KMS-11 (cell line): Measurements from ENCODE around the gene OSBP2.

Experiments used
- H2AFZ ChIP-seq: fragments of 200-600 bp; sonication (generic); 2 replicates; pipeline ENCODE4 v1.6.1; 2016; ENCODE audit warnings: antibody characterized with exemption, mixed run types, low read depth
- H3K27ac ChIP-seq: fragments of 200-600 bp; sonication (generic); 2 replicates; pipeline ENCODE4 v1.6.1; 2016; ENCODE audit warnings: mild to moderate bottlenecking, mixed run types
- H3K27me3 ChIP-seq: fragments of 200-600 bp; sonication (generic); 2 replicates; pipeline ENCODE4 v1.6.1; 2017; ENCODE audit warnings: mild to moderate bottlenecking, low read depth, mixed run types, moderate library complexity; ENCODE audit not compliant: insufficient read depth
- H3K36me3 ChIP-seq: fragments of 200-600 bp; sonication (generic); 2 replicates; pipeline ENCODE4 v1.6.1; 2017; ENCODE audit warnings: mild to moderate bottlenecking, mixed run types; ENCODE audit not compliant: insufficient read depth
- H3K4me1 ChIP-seq: fragments of 200-600 bp; sonication (generic); 2 replicates; pipeline ENCODE4 v1.6.1; 2016; ENCODE audit warnings: mild to moderate bottlenecking, low read depth, mixed run types; ENCODE audit not compliant: poor library complexity, severe bottlenecking
- H3K4me2 ChIP-seq: fragments of 200-600 bp; sonication (generic); 2 replicates; pipeline ENCODE4 v1.7.0; 2016; ENCODE audit warnings: mild to moderate bottlenecking, mixed run types
- H3K4me3 ChIP-seq: fragments of 200-600 bp; sonication (generic); IDR thresholded peaks from 2 replicates; pipeline ENCODE4 v1.6.1; 2017; ENCODE audit warnings: low read depth, low read length, mixed read lengths; ENCODE audit not compliant: insufficient read depth
- H3K79me2 ChIP-seq: fragments of 200-600 bp; sonication (generic); 2 replicates; pipeline ENCODE4 v1.6.1; 2016; ENCODE audit warnings: low read depth, mixed run types; ENCODE audit not compliant: insufficient read depth
- H3K9ac ChIP-seq: fragments of 200-600 bp; sonication (generic); 2 replicates; pipeline ENCODE4 v1.6.1; 2016; ENCODE audit warnings: mild to moderate bottlenecking, mixed run types
- H4K20me1 ChIP-seq: fragments of 200-600 bp; sonication (generic); 2 replicates; pipeline ENCODE4 v1.6.1; 2016; ENCODE audit warnings: mild to moderate bottlenecking, mixed run types; ENCODE audit not compliant: insufficient read depth
- CTCF ChIP-seq: fragments of 200-600 bp; sonication (generic); conservative IDR thresholded peaks from 2 replicates; pipeline ENCODE4 v1.6.1; 2017; ENCODE audit warnings: low read depth, mild to moderate bottlenecking, antibody characterized with exemption, low read length, moderate library complexity, mixed read lengths

OSBP2 gene

DNA sequence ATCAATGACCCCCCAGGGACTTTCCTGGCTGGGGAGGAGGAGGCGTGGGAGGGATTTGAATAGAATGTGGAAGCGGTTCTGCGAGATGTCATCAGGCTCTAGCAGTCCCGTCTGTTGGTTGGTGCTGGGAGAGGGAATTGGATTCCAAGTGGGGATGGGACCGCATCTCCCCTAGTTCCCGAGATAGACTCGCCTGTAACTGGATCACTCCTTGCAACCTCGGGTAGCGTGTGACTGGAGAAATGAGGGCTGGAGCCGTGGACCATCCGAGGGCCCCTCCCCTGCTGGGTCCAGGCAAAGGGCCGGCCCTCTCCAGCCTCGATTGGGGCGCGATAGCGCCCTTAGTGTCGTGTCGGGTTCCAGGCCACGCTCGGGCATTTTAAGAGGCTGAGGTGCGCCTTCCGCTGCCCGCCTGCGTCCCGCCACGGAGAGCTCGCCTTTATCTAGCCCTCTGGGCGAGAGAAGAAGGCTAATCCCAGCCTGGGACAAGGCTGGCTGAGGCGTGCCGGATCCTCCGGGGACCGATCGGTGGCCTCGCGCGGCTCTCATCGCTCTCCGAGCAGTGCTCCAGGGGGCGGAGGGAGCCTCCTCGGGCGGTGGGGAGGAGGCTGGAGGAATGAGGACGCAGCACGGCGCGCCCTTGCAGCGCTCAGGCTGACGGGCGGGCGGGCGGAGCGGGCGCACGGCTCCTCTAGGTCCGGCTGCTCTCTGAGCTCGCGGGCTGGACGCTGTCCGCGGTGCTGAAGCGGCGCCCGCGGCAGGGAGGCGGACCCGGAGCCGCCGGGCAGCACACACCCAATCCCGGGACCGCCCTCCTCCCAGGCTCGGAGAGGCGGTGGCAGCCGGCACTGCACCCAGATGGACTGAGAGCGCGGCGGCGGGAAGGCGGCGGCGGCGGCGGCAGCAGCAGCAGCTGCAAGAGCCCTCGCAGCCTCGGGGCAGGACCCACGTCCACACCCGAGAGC lies 107.8 kb downstream of the OSBP2 start:
- H3K27me3 ChIP-seq, result peaks cover 3% of the 10 kb centered on the region; the same call in 1 of the 2 replicates
- H3K36me3 ChIP-seq, result no peaks in the 10 kb centered on the region
- no peak overlapping the region for H2AFZ ChIP-seq
- no peak overlapping the region for H3K4me3 ChIP-seq
- no peak overlapping the region for H3K9ac ChIP-seq
- H4K20me1 ChIP-seq, result 0 out of 2 replicates have a peak, but pooled peaks cover 4% of the 10 kb centered on the region
- peak overlapping the region; percentile 76 for H3K4me2 ChIP-seq
- H3K27ac ChIP-seq, result no peak overlapping the region
- no peaks in the 10 kb centered on the region for H3K79me2 ChIP-seq
- no peak for TF ChIP-seq CTCF
- peaks cover 3% of the 10 kb centered on the region for H3K4me1 ChIP-seq

- Histone ChIP-seq H3K9ac (no peak overlapping the region), H3K79me2 (no peaks in the 10 kb centered on the region), H3K27me3 (peaks cover 3% of the 10 kb centered on the region; the same call in 1 of the 2 replicates), H3K4me1 (peaks cover 3% of the 10 kb centered on the region), H3K4me2 (no peak overlapping the region), H3K4me3 (no peak overlapping the region), H4K20me1 (0 out of 2 replicates have a peak, but pooled peaks cover 4% of the 10 kb centered on the region), H3K27ac (no peak overlapping the region), H2AFZ (no peak overlapping the region), H3K36me3 (no peaks in the 10 kb centered on the region)
- no peak for TF ChIP-seq CTCF
Observed at GRCh38 chr22:30803679-30804078, 109.0 kb downstream of the OSBP2 start.

- no peaks in the 10 kb centered on the region for H3K36me3 ChIP-seq
- no peak overlapping the region for H3K4me2 ChIP-seq
- no peak overlapping the region for H2AFZ ChIP-seq
- H3K79me2 ChIP-seq, result no peaks in the 10 kb centered on the region
- H4K20me1 ChIP-seq, result 0 out of 2 replicates have a peak, but pooled peaks cover 4% of the 10 kb centered on the region
- peaks cover 3% of the 10 kb centered on the region for H3K4me1 ChIP-seq
- no peak overlapping the region for H3K9ac ChIP-seq
- peaks cover 3% of the 10 kb centered on the region; the same call in 1 of the 2 replicates for H3K27me3 ChIP-seq
- no peak overlapping the region for H3K4me3 ChIP-seq
- no peak overlapping the region for H3K27ac ChIP-seq
- TF ChIP-seq CTCF, result no peak
Observed at GRCh38 chr22:30804626-30805025, 110.0 kb downstream of the OSBP2 start.

DNA sequence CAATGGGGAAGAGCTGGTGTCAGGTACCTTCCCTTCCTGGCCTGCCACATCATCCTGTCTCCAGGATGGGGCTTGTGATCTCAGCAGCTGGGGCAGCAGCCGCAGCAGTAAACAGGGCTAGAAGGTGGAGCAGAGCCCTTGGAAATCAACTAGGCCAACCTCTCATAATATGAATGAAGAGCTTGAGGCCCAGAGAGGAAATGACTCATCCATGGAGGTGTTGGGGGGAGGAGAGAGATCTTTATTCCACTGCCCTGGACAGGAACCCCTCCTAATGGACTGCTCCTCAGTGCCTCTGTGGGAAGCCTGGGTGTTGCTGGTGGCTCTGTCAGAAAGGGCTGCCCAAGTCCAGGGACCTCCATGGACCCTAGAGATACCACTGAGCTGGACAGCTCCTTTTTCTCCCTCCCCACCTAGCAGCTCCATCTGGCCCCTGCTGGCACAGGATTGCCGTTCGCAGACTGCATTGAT lies 111.8 kb downstream of the OSBP2 start:
- no peak overlapping the region for H3K4me2 ChIP-seq

More for the DNA sequence above, 111.8 kb downstream of the OSBP2 start:
- Histone ChIP-seq H3K4me1 (peaks cover 3% of the 10 kb centered on the region), H4K20me1 (0 out of 2 replicates have a peak, but pooled peaks cover 4% of the 10 kb centered on the region), H3K4me3 (no peak overlapping the region), H3K27ac (no peak overlapping the region), H3K9ac (no peak overlapping the region), H3K27me3 (peaks cover 3% of the 10 kb centered on the region; the same call in 1 of the 2 replicates), H2AFZ (no peak overlapping the region), H3K36me3 (no peaks in the 10 kb centered on the region), H3K79me2 (no peaks in the 10 kb centered on the region)
- no peak for TF ChIP-seq CTCF
